ENCODE data around the gene TACR1. TPM values are rescaled to one million over a fixed set of nuclear protein-coding genes. Genes with fewer than 3 reads are reported as not detected.

The TACR1 gene
- polyA plus RNA-seq, 1 experiment = 0.30 TPM

DNA sequence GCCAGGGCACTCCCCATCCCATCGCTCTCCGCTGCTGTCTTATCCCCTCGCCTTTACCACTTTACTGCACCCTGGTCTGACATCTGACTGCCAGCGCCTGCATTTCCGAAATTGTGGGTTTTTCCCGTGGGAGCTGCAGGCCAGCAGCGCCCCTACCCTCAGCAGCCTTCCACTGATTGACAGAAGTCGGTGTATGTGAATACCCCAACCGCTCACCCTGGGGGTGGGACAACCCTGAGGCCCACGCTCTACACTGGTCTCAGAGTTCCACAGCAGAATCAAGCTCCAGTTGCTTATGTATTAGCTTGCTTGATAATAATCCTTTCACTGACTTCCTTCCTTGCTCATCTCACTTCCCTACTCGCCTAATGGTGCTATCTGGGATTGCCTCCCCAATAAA, 178.8 kb downstream of the TACR1 start:
- TF ChIP-seq, protein P1, sequence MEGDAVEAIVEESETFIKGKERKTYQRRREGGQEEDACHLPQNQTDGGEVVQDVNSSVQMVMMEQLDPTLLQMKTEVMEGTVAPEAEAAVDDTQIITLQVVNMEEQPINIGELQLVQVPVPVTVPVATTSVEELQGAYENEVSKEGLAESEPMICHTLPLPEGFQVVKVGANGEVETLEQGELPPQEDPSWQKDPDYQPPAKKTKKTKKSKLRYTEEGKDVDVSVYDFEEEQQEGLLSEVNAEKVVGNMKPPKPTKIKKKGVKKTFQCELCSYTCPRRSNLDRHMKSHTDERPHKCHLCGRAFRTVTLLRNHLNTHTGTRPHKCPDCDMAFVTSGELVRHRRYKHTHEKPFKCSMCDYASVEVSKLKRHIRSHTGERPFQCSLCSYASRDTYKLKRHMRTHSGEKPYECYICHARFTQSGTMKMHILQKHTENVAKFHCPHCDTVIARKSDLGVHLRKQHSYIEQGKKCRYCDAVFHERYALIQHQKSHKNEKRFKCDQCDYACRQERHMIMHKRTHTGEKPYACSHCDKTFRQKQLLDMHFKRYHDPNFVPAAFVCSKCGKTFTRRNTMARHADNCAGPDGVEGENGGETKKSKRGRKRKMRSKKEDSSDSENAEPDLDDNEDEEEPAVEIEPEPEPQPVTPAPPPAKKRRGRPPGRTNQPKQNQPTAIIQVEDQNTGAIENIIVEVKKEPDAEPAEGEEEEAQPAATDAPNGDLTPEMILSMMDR (IDR thresholded peaks at IDR 0.05; ENCODE audit: low read depth, low read length) = no peak
- no peak overlapping the region for H3K27ac ChIP-seq (ENCODE audit: low read depth, low read length)
- no peak overlapping the region for H3K4me3 ChIP-seq (ENCODE audit: low read depth, low read length)
- CTCF ChIA-PET = interaction anchor here (0.8 to 0.9 kb wide), 2 partner anchors 44 to 102 kb away, joined by 3 read pairs; no protein-coding TSS in a partner anchor
- H3K27me3 ChIP-seq (ENCODE audit: control insufficient read depth, insufficient read depth, low read length) = no peaks in the 10 kb centered on the region
- DNase-seq (ENCODE audit: low read depth, low spot score) = no peak
- POLR2A ChIA-PET = no interaction called here
- H3K9me3 ChIP-seq (ENCODE audit: control insufficient read depth, insufficient read depth, low read length) = no peaks in the 10 kb centered on the region

DNA sequence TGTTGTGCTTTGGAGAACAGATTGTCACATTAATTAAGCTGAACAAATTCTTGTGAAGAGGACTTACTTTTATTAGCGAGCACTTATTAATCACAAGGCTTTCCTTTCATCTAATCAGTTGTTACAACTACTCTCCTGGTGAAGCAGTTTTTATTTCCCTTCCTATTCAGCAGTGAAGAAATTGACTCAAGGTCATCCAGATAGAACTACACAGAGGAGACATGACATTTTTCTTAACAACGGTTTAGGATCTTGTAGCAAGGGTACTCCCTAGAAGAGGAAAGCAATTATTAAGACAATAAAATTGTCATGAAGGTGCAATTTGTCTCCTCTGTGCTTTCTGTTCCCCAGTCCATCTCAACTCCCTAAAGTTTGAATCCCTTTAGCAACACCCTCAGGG, 179.5 kb downstream of the TACR1 start:
- ChIA-PET CTCF (no interaction called here), POLR2A (no interaction called here)
- Histone ChIP-seq H3K9me3 (ENCODE audit: control insufficient read depth, insufficient read depth, low read length) (no peaks in the 10 kb centered on the region), H3K4me3 (ENCODE audit: low read depth, low read length) (no peak overlapping the region), H3K27ac (ENCODE audit: low read depth, low read length) (no peak overlapping the region), H3K27me3 (ENCODE audit: control insufficient read depth, insufficient read depth, low read length) (no peaks in the 10 kb centered on the region)
- DNase-seq (ENCODE audit: low read depth, low spot score) = no peak
- TF ChIP-seq, protein P1 (IDR thresholded peaks at IDR 0.05; ENCODE audit: low read depth, low read length) = no peak

DNA sequence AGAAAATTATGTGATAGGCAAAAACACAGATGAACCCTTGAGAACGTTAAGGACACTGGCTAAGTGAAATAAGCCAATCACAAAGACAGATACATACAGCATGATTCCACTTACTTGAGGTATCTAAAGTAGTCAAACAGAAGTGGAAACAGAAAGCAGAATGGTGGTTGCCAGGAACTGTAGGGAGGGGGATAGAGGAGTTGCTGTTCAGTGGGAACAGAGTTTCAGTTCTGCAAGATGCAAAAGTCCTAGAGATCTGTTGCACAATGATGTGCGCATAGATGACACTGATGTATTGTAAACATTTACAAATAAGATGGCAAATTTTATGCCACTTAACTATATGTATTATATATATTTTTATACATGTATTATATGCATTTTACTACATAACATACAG, 181.2 kb downstream of the TACR1 start:
- CTCF ChIA-PET = no interaction called here

DNA sequence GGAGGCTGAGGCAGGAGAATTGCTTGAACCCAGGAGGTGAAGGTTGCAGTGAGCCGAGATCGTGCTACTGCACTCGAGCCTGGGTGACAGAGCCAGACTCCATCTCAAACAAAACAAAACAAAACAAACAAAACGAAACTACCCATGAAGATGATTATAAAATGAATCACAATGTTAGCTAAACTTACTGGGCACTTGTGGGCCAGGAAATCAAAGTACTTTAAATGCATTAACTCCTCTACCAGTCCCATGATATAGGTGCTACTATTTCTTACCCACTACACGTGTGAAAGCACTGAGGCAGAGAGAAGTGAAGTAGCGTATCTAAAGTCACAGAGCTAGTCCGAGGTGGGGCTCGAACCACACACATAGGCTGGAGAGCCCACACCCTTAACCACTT, 187.2 kb downstream of the TACR1 start:
- Histone ChIP-seq H3K9me3 (ENCODE audit: control insufficient read depth, insufficient read depth, low read length) (no peaks in the 10 kb centered on the region), H3K4me3 (ENCODE audit: low read depth, low read length) (no peak overlapping the region), H3K27me3 (ENCODE audit: control insufficient read depth, insufficient read depth, low read length) (no peaks in the 10 kb centered on the region), H3K27ac (ENCODE audit: low read depth, low read length) (no peak overlapping the region)
- TF ChIP-seq, protein P1 (IDR thresholded peaks at IDR 0.05; ENCODE audit: low read depth, low read length) = no peak
- DNase-seq (ENCODE audit: low read depth, low spot score) = no peak
- CTCF ChIA-PET = no interaction called here
- POLR2A ChIA-PET = no interaction called here

More for the DNA sequence above, 181.2 kb downstream of the TACR1 start:
- POLR2A ChIA-PET = no interaction called here
- H3K27ac ChIP-seq (ENCODE audit: low read depth, low read length) = no peak overlapping the region
- H3K9me3 ChIP-seq (ENCODE audit: control insufficient read depth, insufficient read depth, low read length) = no peaks in the 10 kb centered on the region
- H3K4me3 ChIP-seq (ENCODE audit: low read depth, low read length) = no peak overlapping the region
- no peaks in the 10 kb centered on the region for H3K27me3 ChIP-seq (ENCODE audit: control insufficient read depth, insufficient read depth, low read length)
- no peak for DNase-seq (ENCODE audit: low read depth, low spot score)
- TF ChIP-seq, protein P1 (IDR thresholded peaks at IDR 0.05; ENCODE audit: low read depth, low read length) = no peak

DNA sequence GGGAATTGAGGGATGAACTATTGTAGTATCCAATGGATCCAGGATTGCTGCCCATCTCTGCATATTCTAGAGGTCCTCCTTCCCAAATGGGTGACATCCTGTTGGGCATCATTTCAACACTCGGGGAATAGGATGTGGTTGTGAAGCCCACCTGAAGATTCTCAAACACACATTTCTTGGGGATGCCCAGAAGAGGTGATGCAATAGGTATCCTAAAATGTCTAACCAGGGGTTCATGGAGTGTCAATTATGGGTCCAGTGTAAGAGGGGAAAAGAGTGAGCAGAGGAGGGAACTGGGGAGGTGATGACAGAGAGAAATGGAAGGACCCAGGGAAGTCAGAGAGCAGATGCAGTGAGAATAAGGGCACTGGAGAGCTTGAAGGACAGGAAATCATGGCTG, 188.7 kb downstream of the TACR1 start:
- CTCF ChIA-PET = no interaction called here
- Histone ChIP-seq H3K27me3 (ENCODE audit: control insufficient read depth, insufficient read depth, low read length) (no peaks in the 10 kb centered on the region), H3K27ac (ENCODE audit: low read depth, low read length) (no peak overlapping the region), H3K9me3 (ENCODE audit: control insufficient read depth, insufficient read depth, low read length) (no peaks in the 10 kb centered on the region), H3K4me3 (ENCODE audit: low read depth, low read length) (no peak overlapping the region)
- POLR2A ChIA-PET = no interaction called here
- TF ChIP-seq, protein P1 (IDR thresholded peaks at IDR 0.05; ENCODE audit: low read depth, low read length) = no peak
- no peak for DNase-seq (ENCODE audit: low read depth, low spot score)

Measured in AG04450 (cell line).